Measurements from ENCODE around the gene RFLNA.
"Not testable (repeated sequence)": the region's sequence is repeated elsewhere in the genome, so short reads cannot be mapped to it uniquely, and the experiment has no call there.

The RFLNA gene

GRCh38 chr12:124319368-124320050 lies 24.6 kb downstream of the RFLNA start:
- DNase-seq (ENCODE audit: low read depth in 2 of 2): no peak

- no peak for DNase-seq (ENCODE audit: low read depth in 2 of 2)
These were observed 26.2 kb downstream of the RFLNA start for GRCh38 chr12:124321040-124321481.

- DNase-seq (ENCODE audit: low read depth in 2 of 2): no peak
These were observed 26.8 kb downstream of the RFLNA start for GRCh38 chr12:124321556-124322270.

GRCh38 chr12:124322271-124322998 lies 27.5 kb downstream of the RFLNA start:
- DNase-seq (ENCODE audit: low read depth in 2 of 2): no peak

GRCh38 chr12:124322999-124323328 lies 28.1 kb downstream of the RFLNA start:
- not testable (repeated sequence) for DNase-seq (ENCODE audit: low read depth in 2 of 2)

GRCh38 chr12:124323771-124324530 lies 29.1 kb downstream of the RFLNA start:
- DNase-seq (ENCODE audit: low read depth in 2 of 2): no peak

- DNase-seq (ENCODE audit: low read depth in 2 of 2): no peak
These were observed 30.2 kb downstream of the RFLNA start for GRCh38 chr12:124324803-124325705.

- no peak for DNase-seq (ENCODE audit: low read depth in 2 of 2)
These were observed 31.2 kb downstream of the RFLNA start for GRCh38 chr12:124326104-124326503.

GRCh38 chr12:124326871-124327270 lies 32.0 kb downstream of the RFLNA start:
- no peak for DNase-seq (ENCODE audit: low read depth in 2 of 2)

GRCh38 chr12:124327362-124328043 lies 32.6 kb downstream of the RFLNA start:
- DNase-seq (ENCODE audit: low read depth in 2 of 2): no peak

GRCh38 chr12:124328116-124328515 lies 33.2 kb downstream of the RFLNA start:
- DNase-seq (ENCODE audit: low read depth in 2 of 2): no peak

- DNase-seq (ENCODE audit: low read depth in 2 of 2): no peak
These were observed 33.7 kb downstream of the RFLNA start for GRCh38 chr12:124328636-124329035.

- no peak for DNase-seq (ENCODE audit: low read depth in 2 of 2)
These were observed 37.3 kb downstream of the RFLNA start for GRCh38 chr12:124332058-124332672.

- DNase-seq (ENCODE audit: low read depth in 2 of 2): no peak
These were observed 38.0 kb downstream of the RFLNA start for GRCh38 chr12:124332900-124333299.

- no peak for DNase-seq (ENCODE audit: low read depth in 2 of 2)
These were observed 38.8 kb downstream of the RFLNA start for GRCh38 chr12:124333724-124334123.

GRCh38 chr12:124334266-124334665 lies 39.4 kb downstream of the RFLNA start:
- no peak for DNase-seq (ENCODE audit: low read depth in 2 of 2)

- no peak for DNase-seq (ENCODE audit: low read depth in 2 of 2)
These were observed 40.1 kb downstream of the RFLNA start for GRCh38 chr12:124334976-124335375.

GRCh38 chr12:124335426-124336183 lies 40.7 kb downstream of the RFLNA start:
- DNase-seq (ENCODE audit: low read depth in 2 of 2): no peak

- DNase-seq (ENCODE audit: low read depth in 2 of 2): no peak
These were observed 41.2 kb downstream of the RFLNA start for GRCh38 chr12:124336184-124336437.
